Transverse colon (tissue), 4 donors: ENCODE data around the gene SLX4.

ENCODE experiments used
- CTCF ChIP-seq, 5 experiments: fragments of 200-600 bp in 3 of 5; fragments of 450-650 bp in 2 of 5; sonication (generic) in 3 of 5; IDR thresholded peaks; 1 replicate in 2 of 5; 2 replicates in 3 of 5; pipeline ENCODE4 v1.5.1; 2016 to 2017; ENCODE audit warnings: antibody characterized with exemption in 5 of 5, inconsistent platforms in 3 of 5, mild to moderate bottlenecking in 2 of 5, moderate library complexity in 1 of 5
- EP300 ChIP-seq: sonication (generic); formaldehyde crosslinking; IDR thresholded peaks from one replicate; pipeline ENCODE4 v1.6.1; 2017; ENCODE audit warnings: antibody characterized with exemption, low read depth
- POLR2A ChIP-seq: fragments of 450-650 bp; IDR thresholded peaks from one replicate; pipeline ENCODE4 v1.6.1; 2016; ENCODE audit warnings: antibody characterized with exemption, mild to moderate bottlenecking, moderate library complexity
- POLR2AphosphoS5 ChIP-seq, 3 donors: sonication (generic); formaldehyde crosslinking; IDR thresholded peaks; one replicate each; pipeline ENCODE4 v1.6.1; 2016; ENCODE audit warnings: antibody characterized with exemption in 3 of 3

- TF ChIP-seq POLR2A (no peak), CTCF (IDR thresholded peaks at IDR 0.05) (no peak), EP300 (no peak), POLR2AphosphoS5 (IDR thresholded peaks at IDR 0.05) (no peak)
Measured at GRCh38 chr16:3589001-3589400, 22.4 kb downstream of the SLX4 start.
